Lung (tissue), 12 donors: Measurements from ENCODE around the gene VENTX. TPM values are rescaled to one million over a fixed set of nuclear protein-coding genes. Genes with fewer than 3 reads are reported as not detected.

ENCODE experiments used
- ATAC-seq: fragments of 200-7000 bp; cut with Tn5 transposase; one replicate; pipeline ENCODE4 v1.9.1; 2020; ENCODE audit warnings: moderate number of reproducible peaks; ENCODE audit not compliant: insufficient read depth, low FRiP score
- DNase-seq, 3 donors: peaks; one replicate each; pipeline ENCODE4 v3.0.0-alpha.2; 2013 to 2017
- H3K27ac ChIP-seq, 2 donors: one replicate each; pipeline ENCODE4 v1.5.1; 2013; ENCODE audit warnings: mild to moderate bottlenecking in 2 of 2, moderate library complexity in 2 of 2, control low read depth in 1 of 2, inconsistent platforms in 1 of 2, low read depth in 1 of 2, low read length in 1 of 2
- H3K27me3 ChIP-seq, 3 donors: one replicate each; pipeline ENCODE4 v1.5.1; 2013; ENCODE audit warnings: low read length in 2 of 3; ENCODE audit not compliant: control insufficient read depth in 3 of 3, insufficient read depth in 3 of 3
- H3K36me3 ChIP-seq, 4 donors: one replicate each; pipeline ENCODE4 v1.5.1; 2013; ENCODE audit warnings: low read length in 4 of 4, mild to moderate bottlenecking in 1 of 4, moderate library complexity in 1 of 4; ENCODE audit not compliant: control insufficient read depth in 4 of 4, insufficient read depth in 4 of 4
- H3K4me1 ChIP-seq, 5 donors: one replicate each; pipeline ENCODE4 v1.5.1; 2013; ENCODE audit warnings: low read length in 5 of 5, mild to moderate bottlenecking in 2 of 5, moderate library complexity in 1 of 5; ENCODE audit not compliant: control insufficient read depth in 5 of 5, insufficient read depth in 5 of 5
- H3K4me3 ChIP-seq: one replicate; pipeline ENCODE4 v1.5.1; 2013; ENCODE audit warnings: mild to moderate bottlenecking, control low read depth, moderate library complexity
- H3K9ac ChIP-seq, 2 donors: one replicate each; pipeline ENCODE4 v1.5.1; 2013; ENCODE audit warnings: low read length in 2 of 2, control low read depth in 1 of 2; ENCODE audit not compliant: insufficient read depth in 1 of 2
- H3K9me3 ChIP-seq, 4 donors: one replicate each; pipeline ENCODE4 v1.5.1; 2013; ENCODE audit warnings: low read length in 3 of 4, mild to moderate bottlenecking in 1 of 4, moderate library complexity in 1 of 4; ENCODE audit not compliant: control insufficient read depth in 4 of 4, insufficient read depth in 3 of 4
- WGBS, 2 donors: extraction: QIAGEN DNeasy Blood & Tissue Kit; methylation state at CpG; one replicate each; pipeline ENCODE4 v1.1.7; 2013; 5-methylcytosine and 5-hydroxymethylcytosine counted together
- polyA plus RNA-seq, 2 donors: library from polyadenylated mRNA; stranded (reverse); fragments of 200-250 nt; gene quantifications; one replicate each; pipeline ENCODE4 v1.2.1, GENCODE V29; 2013
- total RNA-seq, 2 donors: library from RNA; depleted of rRNA in 1 of 2; stranded (reverse); fragments of >200 nt in 1 of 2; gene quantifications; one replicate each; pipeline ENCODE4 v1.2.1, GENCODE V29; 2014 to 2021
- TF ChIP-seq, protein P1 (sequence below): IDR thresholded peaks from 2 replicates; pipeline ENCODE4 v1.5.1; 2012; ENCODE audit warnings: mild to moderate bottlenecking; ENCODE audit errors: control extremely low read depth, extremely low read depth
- donor health status: control.
- donor health status: control.
- donor health status: Bipolar disorder and iron deficiency.
- donor health status: healthy.
- donor health status: DM: yes; HTN: yes; CAD: no.

Gene VENTX
- total and polyA plus RNA-seq, 4 donors: 0.46 to 4.0 (median 2.4) TPM

DNA sequence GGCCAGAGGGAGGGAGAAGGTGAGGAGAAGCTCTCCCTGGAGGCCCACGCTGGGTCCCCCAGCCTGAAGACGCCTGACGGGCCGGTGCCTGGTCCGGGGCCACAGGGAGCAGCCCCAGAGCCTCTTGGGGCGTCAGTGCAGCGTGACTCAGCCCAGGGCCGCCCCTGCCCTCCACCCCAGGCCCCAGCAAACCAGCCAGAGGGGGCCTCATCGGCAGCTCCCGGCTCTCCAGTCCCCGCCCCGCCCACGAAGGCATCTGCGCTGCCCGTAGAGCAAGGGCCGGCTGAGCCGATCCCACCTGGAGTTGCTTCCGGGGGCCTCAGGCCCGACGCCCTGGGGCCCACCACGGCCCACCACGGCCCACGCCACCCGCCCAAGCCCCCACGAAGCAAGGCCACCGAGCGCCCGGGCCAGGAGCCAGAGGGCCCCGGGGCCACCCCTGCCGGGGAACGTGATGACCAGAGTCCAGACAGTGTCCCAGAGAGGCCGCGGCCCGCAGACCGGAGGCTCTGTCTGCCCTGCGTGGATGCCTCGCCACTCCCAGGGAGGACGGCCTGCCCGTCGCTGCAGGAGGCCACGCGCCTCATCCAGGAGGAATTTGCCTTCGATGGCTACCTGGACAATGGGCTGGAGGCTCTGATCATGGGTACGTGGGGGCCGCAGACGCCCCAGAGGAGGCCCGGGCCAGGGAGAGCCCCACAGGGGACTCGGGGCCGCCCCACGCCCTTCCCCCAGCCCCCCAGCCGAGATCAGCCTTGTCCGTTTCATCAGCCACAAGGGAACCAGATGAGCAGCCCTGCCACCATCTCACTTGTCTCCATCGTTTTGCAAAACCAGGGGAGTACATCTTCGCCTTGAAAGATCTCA lies 38.8 kb upstream of the VENTX start:
- no peak for DNase-seq
- H3K27ac ChIP-seq: no peak overlapping the region

DNA sequence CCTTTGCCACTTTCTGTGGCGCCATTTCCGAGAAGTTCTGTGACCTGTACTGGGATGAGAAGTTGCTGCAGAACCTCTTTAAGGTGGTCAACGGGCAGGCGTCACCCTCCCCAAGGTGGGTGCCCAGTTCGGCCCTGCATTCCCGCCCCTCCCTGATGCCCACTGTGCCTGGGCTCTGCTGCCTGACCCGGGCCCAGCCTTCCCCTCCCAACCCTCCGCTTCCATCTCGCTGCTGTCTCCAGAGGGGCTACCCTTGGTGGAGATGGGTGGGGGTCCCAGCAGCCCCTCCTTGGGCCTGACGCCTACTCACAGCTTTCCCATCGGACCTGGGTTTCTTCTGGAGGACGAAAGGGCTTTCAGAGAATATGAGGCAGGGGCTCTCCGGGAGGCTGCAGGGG lies 38.2 kb upstream of the VENTX start:
- WGBS, 2 donors: 85 to 91% methylated on average over 13 of the region's 13 CpGs
- H3K9ac ChIP-seq: no peak overlapping the region
- ATAC-seq: no peak
- no peaks in the 10 kb centered on the region for H3K4me1 ChIP-seq
- no peak overlapping the region for H3K4me3 ChIP-seq
- no peaks in the 10 kb centered on the region for H3K9me3 ChIP-seq
- no peaks in the 10 kb centered on the region for H3K36me3 ChIP-seq
- TF ChIP-seq, protein P1, sequence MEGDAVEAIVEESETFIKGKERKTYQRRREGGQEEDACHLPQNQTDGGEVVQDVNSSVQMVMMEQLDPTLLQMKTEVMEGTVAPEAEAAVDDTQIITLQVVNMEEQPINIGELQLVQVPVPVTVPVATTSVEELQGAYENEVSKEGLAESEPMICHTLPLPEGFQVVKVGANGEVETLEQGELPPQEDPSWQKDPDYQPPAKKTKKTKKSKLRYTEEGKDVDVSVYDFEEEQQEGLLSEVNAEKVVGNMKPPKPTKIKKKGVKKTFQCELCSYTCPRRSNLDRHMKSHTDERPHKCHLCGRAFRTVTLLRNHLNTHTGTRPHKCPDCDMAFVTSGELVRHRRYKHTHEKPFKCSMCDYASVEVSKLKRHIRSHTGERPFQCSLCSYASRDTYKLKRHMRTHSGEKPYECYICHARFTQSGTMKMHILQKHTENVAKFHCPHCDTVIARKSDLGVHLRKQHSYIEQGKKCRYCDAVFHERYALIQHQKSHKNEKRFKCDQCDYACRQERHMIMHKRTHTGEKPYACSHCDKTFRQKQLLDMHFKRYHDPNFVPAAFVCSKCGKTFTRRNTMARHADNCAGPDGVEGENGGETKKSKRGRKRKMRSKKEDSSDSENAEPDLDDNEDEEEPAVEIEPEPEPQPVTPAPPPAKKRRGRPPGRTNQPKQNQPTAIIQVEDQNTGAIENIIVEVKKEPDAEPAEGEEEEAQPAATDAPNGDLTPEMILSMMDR: no peak
- no peaks in the 10 kb centered on the region for H3K27me3 ChIP-seq
- H3K27ac ChIP-seq: no peak overlapping the region
- DNase-seq: no peak

More for the DNA sequence above, 38.8 kb upstream of the VENTX start:
- Histone ChIP-seq H3K4me3 (no peak overlapping the region), H3K9ac (no peak overlapping the region), H3K9me3 (peaks cover 0 to 1% (median 0%) of the 10 kb centered on the region in 4 donors), H3K27me3 (no peaks in the 10 kb centered on the region), H3K4me1 (no peaks in the 10 kb centered on the region), H3K36me3 (no peaks in the 10 kb centered on the region)
- 89 to 95% methylated on average over 44 to 54 of the region's 54 CpGs for WGBS, 2 donors
- ATAC-seq: no peak
- TF ChIP-seq, protein P1: no peak

DNA sequence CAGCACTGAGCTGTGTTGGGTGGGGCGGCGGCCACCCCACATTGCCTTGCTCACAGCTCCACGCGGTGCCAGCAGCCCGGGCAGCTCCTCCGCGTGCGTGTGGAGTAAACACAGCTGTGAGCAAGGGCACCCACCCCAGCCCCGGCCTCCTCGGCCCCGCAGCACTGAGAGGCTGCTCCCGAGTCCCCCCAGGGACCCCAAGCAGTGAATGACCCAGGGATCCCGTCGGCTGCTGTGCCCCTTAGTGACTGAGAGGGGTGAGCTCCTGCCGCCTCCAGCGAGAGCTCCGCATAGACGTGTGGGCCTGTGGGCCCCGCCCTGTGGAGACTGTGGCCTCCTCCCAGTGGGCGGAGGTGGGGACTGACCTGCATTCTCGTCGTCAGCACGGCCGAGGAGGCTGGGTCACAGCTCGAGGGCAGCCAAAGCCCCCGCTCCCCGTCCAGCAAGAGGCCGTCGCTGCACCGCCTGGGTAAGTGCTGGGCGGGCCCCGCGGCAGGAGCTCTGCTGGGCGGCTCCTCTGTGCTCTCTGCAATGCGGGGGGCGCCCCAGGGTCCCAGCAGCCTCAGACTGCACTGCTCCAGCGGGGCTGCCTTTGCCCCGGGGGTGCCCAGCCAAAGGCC lies 37.6 kb upstream of the VENTX start:
- Histone ChIP-seq H3K27ac (no peak overlapping the region), H3K9me3 (no peaks in the 10 kb centered on the region), H3K4me3 (no peak overlapping the region), H3K4me1 (no peaks in the 10 kb centered on the region), H3K9ac (no peak overlapping the region), H3K27me3 (no peaks in the 10 kb centered on the region), H3K36me3 (no peaks in the 10 kb centered on the region)
- ATAC-seq (no peak), DNase-seq (peak in 1 of 3 donors; percentile 5)
- TF ChIP-seq, protein P1: no peak
- WGBS, 2 donors: 60 to 67% methylated on average over 37 to 38 of the region's 38 CpGs
